AG09319 (cell line): ENCODE data around the gene MEGF10.
A peak's percentile ranks its signal among the peaks of the same experiment; 100 is the strongest.
"Not testable (repeated sequence)": the region's sequence is repeated elsewhere in the genome, so short reads cannot be mapped to it uniquely, and the experiment has no call there.

Source experiments
- DNase-seq: peaks from one replicate; pipeline ENCODE4 v3.0.0-alpha.2; 2010; ENCODE audit warnings: low read depth; ENCODE audit errors: extremely low read depth
- CTCF ChIP-seq: IDR thresholded peaks from 2 replicates; pipeline ENCODE4 v1.5.1; 2011; ENCODE audit warnings: low read depth, mild to moderate bottlenecking, inconsistent platforms, low read length, moderate library complexity

Gene MEGF10

GRCh38 chr5:127290019-127290945 is at the start of gene MEGF10:
Gene MEGF10, plus strand, starts transcription at chr5:127290796. Its CDS starts 40,513 bp downstream, at chr5:127331309.
- peak; percentile 86 for TF ChIP-seq CTCF
- DNase-seq: peak; percentile 8

- no peak for TF ChIP-seq CTCF
- no peak for DNase-seq
These were observed 47.6 kb upstream of the MEGF10 start for GRCh38 chr5:127243011-127243410.

- no peak for DNase-seq
- no peak for TF ChIP-seq CTCF
These were observed 35.8 kb upstream of the MEGF10 start for GRCh38 chr5:127254729-127255284.

DNA sequence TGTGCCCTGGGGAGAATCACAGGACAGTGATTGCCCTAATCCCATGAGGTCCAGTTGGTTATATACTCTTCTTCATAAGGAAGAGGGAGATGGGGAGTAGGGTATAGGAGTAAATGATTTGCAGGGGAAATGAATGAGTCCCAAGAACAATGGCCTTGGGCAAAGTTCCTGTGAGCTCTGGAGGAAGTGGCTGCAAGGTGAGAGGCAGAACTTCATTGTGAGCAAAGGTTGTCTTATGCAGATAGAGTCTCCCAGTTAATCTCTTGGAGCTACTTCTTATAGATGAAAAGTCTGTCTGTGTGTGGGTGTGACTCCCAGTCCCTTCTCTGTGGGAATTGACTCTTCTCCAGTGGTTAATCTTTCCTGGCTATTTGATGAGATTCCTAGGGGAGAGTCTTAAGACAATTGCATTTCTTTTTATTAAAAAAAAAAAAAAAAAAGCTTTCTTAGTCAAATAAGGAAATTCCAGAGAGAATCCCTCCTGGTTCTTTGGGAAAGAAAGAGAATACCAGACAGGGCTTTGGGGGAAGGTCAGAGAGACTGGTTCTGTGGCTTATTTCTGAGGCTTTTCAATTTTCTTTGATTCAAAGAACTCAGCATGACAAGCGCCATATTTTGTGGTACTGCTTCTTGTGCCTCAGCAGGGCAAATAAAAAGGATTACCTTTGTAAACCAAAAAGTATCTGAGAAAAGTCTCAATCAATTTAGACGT is 33.6 kb upstream of the MEGF10 start:
- TF ChIP-seq CTCF: no peak
- no peak for DNase-seq

- no peak for DNase-seq
- no peak for TF ChIP-seq CTCF
These were observed 29.9 kb upstream of the MEGF10 start for GRCh38 chr5:127260686-127261085.

- not testable (repeated sequence) for DNase-seq
These were observed 25.1 kb upstream of the MEGF10 start for GRCh38 chr5:127265473-127265872.

- not testable (repeated sequence) for DNase-seq
These were observed 22.3 kb upstream of the MEGF10 start for GRCh38 chr5:127268342-127268741.

GRCh38 chr5:127270713-127271112 is 19.9 kb upstream of the MEGF10 start:
- DNase-seq: not testable (repeated sequence)
